NCI-H524 (cell line): ENCODE data around the gene MT2A.
A peak's percentile ranks its signal among the peaks of the same experiment; 100 is the strongest.

Source experiments
- DNase-seq, 2 experiments: peaks; one replicate each; lab custom pipeline; 2025; lab: John Stamatoyannopoulos, UW

Gene MT2A

DNA sequence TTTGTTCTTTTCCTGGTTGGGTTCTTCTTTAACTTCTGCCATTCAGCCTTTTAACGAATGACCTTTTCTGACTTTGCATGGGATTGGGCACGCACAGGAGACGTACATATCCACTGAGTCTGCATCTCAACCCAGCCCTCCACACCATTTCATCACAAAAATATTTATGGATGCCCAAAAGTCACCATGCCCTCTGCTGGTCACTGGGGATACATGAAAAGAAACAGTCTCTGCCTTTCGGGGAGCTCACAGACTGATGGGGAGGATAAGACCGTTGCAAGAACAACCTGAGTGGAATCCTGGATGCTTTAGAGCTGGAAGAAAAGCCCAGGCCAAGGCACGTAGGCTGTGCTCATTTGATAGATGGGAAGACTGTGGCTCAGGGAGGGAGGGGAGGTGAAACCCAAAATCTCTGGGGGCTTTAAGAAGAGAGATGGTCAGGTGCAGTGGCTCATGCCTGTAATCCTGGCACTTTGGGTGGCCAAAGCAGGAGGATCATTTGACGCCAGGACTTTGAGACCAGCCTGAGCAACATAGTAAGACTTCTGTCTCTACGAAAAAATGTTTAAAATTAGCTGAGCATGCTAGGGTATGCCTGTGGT is 7.9 kb upstream of the MT2A start:
- peak; percentile 31 to 68 for DNase-seq

DNA sequence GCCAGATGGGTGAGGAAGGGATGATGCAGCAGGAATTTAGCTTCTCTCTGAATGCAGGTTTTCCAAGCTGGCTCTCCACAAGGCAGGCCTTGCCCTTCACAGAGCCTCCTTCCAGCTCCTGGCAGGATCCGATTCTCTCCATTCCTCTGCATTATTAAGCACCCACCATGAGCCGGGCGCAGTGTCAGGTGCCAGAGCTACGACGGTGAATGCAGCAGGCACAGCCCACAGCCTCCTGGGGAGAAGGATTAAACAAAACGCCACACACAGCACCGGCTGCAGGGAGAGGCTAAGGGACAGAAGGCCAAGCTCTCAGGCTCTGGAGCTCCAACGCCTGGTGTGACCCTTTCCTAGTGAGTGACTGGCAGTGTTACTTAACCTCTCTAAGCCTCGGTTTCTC is 7.1 kb upstream of the MT2A start:
- DNase-seq = peak in 1 of 2 experiments; percentile 55

DNA sequence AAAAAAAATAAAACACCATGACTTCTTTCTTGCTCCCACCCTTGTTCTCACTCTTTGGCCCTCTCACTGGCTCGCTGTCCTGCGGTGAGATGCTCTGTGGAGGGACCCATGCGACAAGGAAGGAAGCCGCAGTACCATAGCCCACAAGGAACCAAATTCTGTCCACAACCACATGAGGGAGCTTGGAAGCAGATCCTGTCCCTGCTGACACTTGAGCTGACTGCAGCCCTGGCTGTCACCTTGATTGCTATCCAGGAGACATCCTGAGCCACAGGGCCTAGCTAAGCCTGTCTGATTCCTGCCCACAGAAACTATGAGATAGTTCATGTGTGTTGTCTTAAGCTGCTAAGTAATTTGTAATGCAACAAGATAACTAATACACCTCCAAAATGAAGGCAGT is 4.8 kb upstream of the MT2A start:
- DNase-seq = peak; percentile 43 to 79

DNA sequence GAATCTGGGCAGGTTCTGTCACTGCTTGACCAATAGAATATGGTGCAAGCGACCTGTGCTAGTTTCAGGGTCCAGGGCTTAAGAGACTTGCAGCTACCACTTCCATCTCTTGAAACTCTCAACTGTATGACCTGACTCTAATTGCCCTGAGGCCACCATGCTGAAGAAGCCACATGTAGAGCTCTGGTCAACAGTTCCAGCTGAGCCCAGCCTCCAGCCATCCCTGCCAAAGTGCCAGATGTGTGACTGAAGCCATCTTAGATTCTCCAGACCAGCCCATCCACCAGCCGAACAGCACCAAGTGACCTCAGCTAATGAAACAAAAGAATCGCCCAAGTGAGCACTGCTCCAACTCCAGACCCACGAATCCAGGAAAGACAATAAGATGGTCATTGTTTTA is 3.4 kb upstream of the MT2A start:
- no peak for DNase-seq

DNA sequence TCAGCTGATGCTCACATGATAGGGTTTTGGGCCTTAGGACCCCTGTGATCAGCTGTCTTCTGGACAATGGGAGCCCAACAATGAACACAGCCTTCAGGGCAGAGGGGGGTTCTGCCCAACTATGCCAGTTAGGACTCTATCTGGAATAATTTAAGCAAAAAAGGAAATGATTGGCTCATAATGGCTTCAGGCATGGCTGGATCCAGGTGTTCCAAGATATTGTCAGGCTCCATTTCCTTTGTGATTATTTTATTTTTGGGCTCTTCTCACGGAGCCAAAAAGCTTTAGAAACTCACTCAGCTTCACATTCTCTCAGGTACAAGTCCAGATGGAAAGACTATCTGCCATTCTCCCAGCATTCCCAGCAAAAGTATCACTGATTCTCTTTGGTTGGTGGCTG is 2.9 kb upstream of the MT2A start:
- DNase-seq = no peak

DNA sequence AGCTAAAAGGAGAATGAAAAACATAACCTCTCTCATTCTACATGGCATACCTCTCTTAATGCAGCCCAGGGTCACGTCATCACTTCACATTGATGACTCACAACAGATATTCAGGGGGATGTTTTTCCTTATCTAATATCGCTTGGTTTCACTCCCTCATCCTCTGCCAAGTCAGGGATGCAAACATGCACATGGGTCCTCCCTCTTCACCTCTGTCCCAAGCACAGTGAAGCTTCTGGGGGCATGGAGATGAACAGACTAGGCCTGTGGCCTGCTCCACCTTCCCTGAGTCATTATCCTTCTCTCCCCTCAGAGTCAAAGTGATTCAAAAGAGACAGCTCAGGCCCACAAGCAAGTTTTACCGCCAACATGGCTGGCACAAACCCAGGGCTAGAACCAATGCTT is 2.3 kb upstream of the MT2A start:
- no peak for DNase-seq

DNA sequence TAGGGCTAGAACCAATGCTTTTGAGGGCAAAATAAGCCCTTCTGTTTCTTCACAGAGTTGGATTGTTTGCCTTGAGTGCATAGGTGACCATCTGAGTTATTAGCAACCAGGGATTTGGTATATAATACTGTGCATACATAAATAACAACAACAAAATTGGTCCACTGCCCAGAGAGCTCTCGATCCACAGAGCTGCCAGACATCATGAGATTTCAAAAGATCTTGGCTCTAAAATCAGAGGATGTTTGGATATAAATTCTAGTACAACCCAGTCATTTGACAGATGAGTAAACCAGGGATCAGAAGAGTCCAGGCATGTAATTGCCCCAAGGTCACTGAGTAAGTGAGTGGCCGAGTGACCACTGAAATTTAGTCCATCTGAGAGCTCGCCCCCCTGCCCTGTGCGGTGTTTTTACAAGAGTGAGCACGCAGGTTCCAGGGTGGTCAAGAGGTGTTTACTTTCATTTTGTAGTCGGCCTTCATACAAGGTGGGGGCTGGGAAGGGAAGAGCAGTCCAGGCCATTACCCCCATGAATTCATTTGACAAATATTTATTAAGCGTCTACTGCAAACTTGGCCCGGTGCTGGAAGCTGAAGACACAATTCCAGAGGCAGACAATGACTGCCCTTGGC is 1.8 kb upstream of the MT2A start:
- no peak for DNase-seq

DNA sequence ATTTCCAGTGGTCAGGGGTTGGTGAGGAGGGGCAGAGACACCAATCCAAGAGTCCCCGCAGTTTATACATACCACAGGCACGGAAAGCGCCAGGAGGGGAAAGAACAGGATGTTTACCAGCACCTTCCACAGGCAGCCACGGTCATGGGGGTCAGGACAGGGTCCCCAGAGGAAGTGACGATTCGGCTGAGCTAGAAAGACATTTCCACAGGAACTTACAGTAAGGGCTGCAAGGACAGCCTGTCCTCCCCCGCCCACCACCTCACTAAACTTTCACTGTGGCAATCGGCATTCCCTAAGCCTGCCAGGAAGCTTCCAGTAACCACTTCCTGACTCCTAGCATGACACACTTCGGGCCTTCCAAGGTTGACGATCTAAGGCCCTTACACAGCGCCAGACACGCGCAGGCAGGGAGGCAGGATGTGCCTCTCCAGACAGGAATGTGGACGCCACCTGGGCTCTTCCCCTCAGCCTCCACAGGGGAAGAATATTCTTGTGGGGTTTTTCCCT is 1.2 kb upstream of the MT2A start:
- DNase-seq = no peak

DNA sequence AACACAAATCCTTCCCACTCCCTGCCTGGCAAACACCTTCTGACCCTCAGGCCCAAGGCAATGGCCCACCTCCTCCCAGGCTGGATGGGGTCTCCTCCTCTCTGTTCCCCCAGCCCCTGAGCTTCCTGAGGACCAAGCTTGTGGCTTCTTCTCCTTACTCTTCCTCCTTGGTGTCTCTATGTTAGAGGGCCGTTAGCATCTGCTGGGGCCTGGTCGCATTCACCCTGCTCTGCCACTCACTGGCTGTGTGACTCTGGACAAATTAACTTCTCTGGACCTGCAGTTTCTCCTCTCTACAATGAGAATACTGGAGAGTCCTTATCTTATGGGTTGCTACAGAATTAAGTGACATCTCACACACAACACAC is 725 bp upstream of the MT2A start:
- no peak for DNase-seq

DNA sequence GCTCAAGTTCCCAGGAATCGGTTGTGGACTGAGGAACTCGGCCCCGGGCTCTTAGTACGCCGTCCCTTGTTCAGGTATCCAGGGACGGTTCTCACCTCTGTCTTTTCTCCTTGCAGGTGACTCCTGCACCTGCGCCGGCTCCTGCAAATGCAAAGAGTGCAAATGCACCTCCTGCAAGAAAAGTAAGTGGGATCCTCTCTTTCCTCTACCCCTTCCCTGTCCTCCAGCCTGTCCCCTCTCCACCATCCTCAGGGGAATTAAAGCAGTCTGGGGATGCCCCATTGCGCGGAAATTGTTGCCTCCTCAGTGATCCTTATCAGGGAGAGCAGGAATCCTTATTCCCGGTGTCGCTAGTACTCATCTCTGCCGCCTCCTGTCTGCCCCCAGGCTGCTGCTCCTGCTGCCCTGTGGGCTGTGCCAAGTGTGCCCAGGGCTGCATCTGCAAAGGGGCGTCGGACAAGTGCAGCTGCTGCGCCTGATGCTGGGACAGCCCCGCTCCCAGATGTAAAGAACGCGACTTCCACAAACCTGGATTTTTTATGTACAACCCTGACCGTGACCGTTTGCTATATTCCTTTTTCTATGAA is 585 bp downstream of the MT2A start:
- DNase-seq = peak; percentile 31 to 66

DNA sequence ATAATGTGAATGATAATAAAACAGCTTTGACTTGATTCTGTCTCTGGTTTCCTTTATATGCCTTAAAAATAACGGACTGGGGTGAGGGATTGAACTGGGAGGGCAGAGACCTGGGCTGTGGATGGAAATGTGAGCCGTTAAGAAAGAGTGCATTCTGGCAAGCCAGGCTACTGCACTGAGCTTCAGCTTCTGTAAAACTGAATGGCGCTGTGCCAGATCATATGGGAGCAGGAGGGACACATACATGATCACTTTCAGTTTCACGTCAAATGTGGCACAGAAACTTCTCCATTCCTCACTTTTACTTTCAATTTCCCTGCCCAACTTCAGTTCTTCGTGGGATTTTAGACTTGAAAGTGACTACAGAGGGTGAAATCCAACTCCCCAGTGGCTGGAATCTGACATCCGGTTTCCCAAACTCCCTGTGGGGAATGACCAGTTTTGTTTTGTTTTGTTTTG is 1.1 kb downstream of the MT2A start:
- DNase-seq = peak in 1 of 2 experiments; percentile 57

DNA sequence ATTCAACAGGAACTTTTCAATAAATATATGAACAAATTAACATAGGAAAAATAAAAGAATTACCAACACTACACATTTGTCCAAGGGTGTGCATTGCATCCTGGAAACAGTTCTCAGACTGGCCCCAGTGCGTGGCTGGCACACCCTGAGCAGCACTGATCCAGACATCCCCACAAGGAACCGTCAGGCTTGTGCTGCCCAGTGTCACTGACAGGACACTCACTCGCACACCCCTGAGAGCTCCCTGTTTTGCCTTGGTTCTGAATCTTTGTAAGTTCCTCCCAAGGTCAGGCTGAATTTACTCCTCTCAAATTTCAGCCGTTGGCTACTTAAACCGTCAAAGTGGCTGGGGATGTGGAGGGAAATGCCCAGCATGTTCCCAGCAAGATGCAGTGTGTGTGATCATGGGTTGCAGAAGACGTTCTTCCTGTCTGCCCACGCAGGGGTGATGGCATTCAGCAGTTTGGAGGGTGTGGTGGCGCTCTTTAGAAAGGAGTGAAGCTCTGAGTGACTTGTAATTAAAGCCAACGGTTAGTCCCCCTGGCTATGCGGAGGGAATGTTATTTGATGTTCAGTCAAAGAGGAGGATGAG is 1.7 kb downstream of the MT2A start:
- no peak for DNase-seq

DNA sequence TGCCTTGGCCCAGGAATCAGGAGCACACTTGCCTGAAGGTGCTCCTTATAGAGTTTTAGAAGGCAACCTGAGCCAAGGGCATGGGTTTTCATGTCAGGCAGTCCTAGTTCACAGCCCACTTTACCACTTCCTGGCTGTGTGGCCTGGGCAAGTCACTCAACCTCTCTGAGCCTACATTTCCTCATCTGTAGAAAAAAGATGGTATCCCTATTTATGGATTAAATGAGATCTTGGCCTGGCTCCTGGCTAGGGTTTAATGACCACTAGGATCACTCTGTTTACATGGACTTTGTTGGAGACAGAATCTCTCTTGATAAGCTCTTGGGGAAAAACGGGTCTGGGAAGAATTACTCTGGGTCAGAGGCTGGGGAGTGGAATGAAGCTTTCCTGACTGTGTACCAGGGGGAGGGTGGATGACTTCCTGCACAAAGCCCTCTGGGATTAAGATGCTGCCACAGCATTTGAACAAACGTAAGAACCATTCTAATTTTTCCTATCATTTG is 2.3 kb downstream of the MT2A start:
- DNase-seq = no peak

DNA sequence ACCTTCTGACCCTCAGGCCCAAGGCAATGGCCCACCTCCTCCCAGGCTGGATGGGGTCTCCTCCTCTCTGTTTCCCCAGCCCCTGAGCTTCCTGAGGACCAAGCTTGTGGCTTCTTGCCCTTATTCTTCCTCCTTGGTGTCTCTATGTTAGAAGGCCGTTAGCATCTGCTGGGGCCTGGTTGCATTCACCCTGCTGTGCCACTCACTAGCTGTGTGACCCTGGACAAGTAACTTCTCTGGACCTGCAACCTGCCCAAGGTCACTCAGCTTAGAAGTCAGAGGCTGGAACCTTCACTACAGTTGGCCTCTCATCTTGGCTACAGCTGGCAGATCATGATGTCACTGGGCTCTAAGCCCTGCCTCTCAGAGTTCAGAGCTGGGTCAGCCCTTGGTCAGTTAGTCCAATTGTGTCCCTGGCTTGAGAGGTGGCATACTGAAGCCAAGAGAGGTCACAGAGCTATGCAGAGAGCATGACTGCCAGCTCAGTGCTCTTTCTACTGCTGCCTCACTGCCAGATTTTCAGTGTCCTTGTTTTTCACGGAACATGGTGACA is 3.0 kb downstream of the MT2A start:
- DNase-seq = no peak

DNA sequence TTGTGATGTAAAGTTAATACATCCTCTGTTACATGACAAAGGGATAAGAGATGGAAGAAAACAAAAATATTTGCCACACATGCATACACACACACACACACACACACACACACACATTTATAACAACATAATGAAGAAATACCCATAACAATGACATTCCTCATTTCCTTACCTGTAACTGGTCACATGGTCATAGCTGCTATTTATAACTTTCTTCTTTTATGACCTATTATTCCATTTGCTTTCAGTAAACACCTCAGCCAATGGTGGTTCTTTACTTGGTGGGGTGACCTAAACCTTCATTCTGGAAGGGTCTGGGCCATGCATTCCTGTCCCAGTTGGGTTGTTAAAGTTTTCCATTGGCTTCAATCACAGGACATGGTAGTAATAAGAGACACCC is 5.3 kb downstream of the MT2A start:
- DNase-seq = no peak

DNA sequence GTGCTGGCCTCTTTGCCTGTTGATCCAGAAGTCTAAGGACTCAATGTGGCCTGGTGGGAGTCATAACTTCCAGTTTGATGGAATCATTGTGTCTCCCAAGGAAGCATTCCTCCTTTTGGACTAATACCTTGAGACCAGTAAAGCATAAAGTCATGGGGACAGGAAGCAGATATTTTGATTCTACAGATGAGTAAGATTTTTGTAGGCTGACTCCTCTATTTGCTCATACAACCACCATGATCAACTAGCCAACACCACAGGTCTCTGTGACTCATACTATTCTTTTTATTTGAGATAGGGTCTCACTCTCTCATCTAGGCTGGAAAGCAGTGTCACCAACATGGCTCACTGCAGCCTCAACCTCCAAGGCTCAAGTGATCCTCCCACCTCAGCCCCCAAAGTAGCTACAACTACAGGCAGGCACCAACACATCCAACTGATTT is 6.2 kb downstream of the MT2A start:
- no peak for DNase-seq

DNA sequence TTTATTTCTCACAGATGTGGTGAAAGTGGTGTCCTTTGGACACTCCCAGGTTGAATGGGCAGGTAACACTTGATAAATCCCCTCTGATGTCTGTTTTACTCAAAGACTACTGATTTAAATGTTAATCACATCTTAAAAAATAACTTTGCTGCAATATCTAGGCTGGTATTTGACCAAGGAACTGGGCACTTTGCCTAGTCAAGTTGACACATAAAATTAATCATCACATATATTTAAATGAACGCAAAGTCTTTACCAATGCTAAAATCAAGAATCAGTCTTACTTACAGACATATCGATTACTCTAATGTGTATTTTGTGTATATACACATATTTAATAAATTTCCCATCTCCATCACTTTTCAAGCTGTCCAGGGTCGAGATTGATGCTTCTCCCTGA is 7.0 kb downstream of the MT2A start:
- no peak for DNase-seq

DNA sequence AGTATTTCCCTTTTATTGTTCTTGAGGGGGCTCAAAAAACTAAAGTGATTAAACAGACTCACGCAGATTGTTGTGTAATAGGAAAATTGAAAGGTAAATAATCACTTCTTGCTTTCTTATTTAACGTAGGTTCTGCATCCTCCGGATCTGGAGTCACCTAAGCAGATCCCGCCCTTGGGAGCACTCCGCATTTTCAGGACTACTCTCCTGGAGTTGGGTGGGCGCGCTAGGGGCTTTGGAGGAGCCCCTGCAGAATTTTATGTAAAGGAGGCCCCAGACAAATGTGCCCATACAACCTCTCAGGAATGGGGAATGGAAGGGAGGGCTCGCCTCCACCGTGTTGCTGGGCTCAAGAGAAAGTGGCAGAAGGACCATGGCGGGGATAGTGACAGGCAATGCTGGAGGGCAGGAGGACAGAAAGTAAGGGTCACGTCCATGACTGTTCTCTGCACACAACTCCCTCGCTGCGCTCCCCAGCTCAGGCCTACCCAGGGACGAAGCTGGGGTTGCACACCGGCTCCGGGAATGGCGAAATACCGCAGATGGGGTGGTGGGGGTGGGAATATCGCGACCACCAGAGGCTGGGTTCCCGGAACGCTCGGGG is 8.3 kb downstream of the MT2A start:
- no peak for DNase-seq

DNA sequence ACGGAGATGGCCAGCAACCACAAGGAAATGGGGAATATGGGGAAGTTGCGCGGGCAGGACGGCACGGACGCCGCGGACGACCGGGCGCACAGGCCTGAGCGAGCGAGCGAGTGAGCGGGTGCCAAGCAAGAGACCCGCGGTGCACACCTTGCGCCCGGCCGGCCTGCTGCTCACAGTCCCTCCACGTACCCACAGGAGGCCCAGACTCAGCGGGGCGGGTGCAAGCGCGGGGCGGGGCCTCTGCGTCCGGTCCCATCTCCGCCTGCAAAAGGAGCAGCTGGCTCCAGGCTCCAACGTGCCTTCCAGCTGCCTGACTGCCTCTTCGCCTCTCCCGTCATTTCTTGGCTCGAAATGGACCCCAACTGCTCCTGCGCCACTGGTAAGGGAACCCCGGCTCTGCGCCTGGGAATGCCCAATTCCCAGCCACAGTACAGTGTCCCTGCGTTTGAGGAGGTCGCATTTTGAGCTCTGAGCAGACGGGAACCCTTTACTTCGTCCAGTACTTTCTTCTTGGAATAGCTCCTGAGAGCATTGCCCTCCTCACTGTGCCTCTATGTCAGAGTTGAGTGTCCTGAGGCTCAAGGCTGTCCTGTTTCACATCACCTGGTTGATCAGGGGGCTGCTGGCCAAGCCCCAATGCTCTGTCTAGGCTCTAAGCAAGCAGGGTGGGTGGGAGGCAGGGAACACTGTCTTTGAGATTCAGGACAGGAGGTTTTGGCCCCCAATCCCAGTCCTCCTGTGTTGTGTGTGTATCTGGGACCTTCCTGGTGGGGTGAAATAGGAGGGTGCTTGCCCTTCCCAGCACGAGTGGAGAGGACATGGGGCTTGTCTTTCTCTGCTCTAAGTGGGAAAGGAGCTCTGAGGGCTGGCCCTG is 9.1 kb downstream of the MT2A start:
- peak in 1 of 2 experiments; percentile 35 for DNase-seq

DNA sequence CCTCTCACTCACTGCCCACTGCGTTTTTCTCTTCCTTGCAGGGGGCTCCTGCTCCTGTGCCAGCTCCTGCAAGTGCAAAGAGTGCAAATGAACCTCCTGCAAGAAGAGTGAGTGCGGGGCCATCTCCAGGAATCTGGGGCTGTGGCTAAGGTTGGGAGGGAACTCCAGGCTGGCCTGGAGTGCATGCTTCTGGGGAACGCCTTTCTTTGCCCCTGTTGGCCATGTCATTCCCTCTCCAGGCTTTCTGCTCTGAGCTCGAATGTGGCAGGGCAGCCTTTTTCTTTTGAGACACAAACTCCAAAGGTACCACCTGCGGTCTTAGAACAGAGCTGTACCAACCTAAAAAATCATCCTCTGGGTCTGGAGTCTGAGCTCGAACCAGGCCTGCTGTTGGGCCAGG is 9.8 kb downstream of the MT2A start:
- no peak for DNase-seq

DNA sequence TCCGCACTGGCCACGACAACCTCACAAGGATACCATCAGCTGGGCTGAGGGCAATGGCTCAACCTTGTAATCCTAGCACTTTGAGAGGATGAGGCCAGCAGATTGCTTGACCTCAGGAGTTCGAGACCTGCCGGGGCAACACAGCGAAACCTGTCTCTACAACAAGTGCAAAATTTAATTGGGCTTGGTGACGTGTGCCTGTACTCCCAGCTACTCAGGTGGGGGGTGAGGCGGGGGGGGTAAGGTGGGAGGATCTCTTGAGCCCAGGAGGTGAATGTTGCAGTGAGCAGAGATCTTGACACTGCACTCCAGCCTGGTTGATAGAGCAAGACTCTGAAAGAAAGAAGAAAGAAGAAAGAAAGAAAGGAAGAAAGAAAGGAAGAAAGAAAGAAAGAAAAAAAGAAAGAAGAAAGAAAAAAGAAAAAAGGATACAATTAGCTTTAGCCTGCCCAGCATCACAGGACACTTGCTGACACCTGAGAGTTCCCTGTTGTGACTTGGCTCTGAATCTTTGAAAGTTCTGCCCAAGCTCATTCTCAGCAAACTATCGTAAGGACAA is 12.0 kb downstream of the MT2A start:
- no peak for DNase-seq
